ENCODE measurements around the gene PRDM16. TPM values are rescaled to one million over a fixed set of nuclear protein-coding genes. Genes with fewer than 3 reads are reported as not detected.

PRDM16 gene
- total RNA-seq, 4 donors from 2014 or later: 5.9 to 41.7 (median 11.2) TPM

DNA sequence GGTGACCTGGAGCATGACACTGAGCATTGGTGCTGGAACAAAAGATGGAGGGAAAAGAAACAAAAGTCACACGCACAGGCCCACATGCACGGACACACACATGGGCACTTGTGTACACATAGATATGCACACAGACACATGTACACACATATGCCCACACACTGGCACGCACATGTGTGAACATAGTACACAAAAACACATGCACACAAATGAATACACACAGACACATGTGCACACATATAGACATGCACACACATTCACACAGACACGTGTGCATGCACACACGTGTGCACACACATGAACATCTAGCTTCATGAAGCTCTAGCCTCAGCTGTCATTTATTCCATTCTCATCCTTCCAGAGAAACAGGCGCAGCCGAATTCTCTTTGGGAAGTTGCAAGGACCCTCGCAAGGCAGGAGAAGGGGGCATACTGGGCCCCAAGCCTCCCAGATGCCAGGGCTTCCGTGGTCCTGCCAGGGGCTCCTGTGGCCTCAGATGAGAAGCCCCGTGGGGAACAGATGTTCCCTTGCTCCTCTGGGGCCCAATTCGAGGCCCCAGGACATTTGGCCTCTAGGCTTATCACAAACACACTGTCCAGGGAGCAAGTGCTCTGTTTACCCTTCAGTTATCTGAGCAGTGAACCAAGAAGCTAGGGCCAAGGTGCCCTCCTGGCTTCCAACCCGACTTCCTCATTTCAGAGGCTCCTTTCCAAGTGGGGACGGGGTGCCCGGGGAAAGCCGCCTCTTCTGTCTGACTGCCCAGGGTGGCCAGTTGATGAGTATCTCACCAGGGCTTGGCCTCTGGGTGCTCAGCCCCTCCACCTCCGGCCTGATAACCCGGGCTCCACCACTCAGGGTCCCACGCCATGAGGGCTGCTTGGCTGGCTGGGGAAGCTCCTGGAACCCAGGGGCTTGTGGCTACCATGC lies 269.1 kb downstream of the PRDM16 start:
- WGBS, 2 donors: 77 to 80% methylated on average over 17 to 18 of the region's 18 CpGs
- no peaks in the 10 kb centered on the region for H3K27me3 ChIP-seq
- peak overlapping the region in 2 of 4 donors; percentile 54 to 70 for H3K27ac ChIP-seq
- DNase-seq (ENCODE audit: low spot score in 2 of 2): no peak
- peaks cover 0 to 53% (median 3%) of the 10 kb centered on the region in 4 donors for H3K4me1 ChIP-seq
- no peak overlapping the region for H3K4me3 ChIP-seq
- peaks cover 0 to 2% (median 0%) of the 10 kb centered on the region in 3 donors for H3K36me3 ChIP-seq
- H3K9me3 ChIP-seq: peaks cover 0 to 5% (median 0%) of the 10 kb centered on the region in 4 donors
- no peak for TF ChIP-seq EP300 (IDR thresholded peaks at IDR 0.05)

DNA sequence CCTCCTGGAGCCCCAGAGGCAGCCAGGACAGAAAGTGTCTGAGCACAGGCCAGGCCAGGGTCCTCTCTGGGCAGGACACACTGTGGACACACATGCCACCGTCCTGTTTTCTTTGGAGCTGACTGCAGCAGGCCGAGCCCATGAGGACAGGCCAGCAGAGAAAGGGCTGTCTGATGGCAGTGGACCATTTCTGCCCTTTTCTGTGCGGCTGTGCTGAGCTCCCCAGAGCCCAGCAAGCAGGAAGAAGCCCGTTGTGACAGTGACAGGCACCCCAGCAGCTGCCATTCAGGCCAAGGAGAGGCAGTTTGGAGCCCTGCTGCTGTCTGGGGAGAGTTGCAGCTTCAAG lies 269.7 kb downstream of the PRDM16 start:
- Histone ChIP-seq H3K27ac (peak overlapping the region in 2 of 4 donors; percentile 54 to 70), H3K4me1 (peaks cover 0 to 53% (median 3%) of the 10 kb centered on the region in 4 donors)

GRCh38 chr1:3339856-3340255 lies 270.9 kb downstream of the PRDM16 start:
- peaks cover 0 to 23% (median 2%) of the 10 kb centered on the region in 4 donors for H3K9me3 ChIP-seq
- no peak overlapping the region for H3K4me3 ChIP-seq
- peaks cover 0 to 2% (median 0%) of the 10 kb centered on the region in 3 donors for H3K36me3 ChIP-seq
- no peaks in the 10 kb centered on the region for H3K27me3 ChIP-seq
- no peak overlapping the region for H3K27ac ChIP-seq
- H3K4me1 ChIP-seq: peaks cover 0 to 45% (median 5%) of the 10 kb centered on the region in 4 donors
- no peak for TF ChIP-seq EP300 (IDR thresholded peaks at IDR 0.05)
- TF ChIP-seq POLR2A (IDR thresholded peaks at IDR 0.05): no peak
- TF ChIP-seq, protein P1, sequence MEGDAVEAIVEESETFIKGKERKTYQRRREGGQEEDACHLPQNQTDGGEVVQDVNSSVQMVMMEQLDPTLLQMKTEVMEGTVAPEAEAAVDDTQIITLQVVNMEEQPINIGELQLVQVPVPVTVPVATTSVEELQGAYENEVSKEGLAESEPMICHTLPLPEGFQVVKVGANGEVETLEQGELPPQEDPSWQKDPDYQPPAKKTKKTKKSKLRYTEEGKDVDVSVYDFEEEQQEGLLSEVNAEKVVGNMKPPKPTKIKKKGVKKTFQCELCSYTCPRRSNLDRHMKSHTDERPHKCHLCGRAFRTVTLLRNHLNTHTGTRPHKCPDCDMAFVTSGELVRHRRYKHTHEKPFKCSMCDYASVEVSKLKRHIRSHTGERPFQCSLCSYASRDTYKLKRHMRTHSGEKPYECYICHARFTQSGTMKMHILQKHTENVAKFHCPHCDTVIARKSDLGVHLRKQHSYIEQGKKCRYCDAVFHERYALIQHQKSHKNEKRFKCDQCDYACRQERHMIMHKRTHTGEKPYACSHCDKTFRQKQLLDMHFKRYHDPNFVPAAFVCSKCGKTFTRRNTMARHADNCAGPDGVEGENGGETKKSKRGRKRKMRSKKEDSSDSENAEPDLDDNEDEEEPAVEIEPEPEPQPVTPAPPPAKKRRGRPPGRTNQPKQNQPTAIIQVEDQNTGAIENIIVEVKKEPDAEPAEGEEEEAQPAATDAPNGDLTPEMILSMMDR (IDR thresholded peaks at IDR 0.05): no peak
- DNase-seq (ENCODE audit: low spot score in 2 of 2): no peak
- 89 to 90% methylated on average over 11 to 12 of the region's 12 CpGs for WGBS, 2 donors

More for the DNA sequence above, 269.7 kb downstream of the PRDM16 start:
- no peak overlapping the region for H3K4me3 ChIP-seq
- no peaks in the 10 kb centered on the region for H3K27me3 ChIP-seq
- whole genome bisulfite sequencing, 2 donors: 20% methylated on average over 1 of the region's 4 CpGs; no CpG with 5 or more reads in 1 of the 2 donors
- no peak for TF ChIP-seq EP300 (IDR thresholded peaks at IDR 0.05)
- no peak for TF ChIP-seq POLR2A (IDR thresholded peaks at IDR 0.05)
- TF ChIP-seq, protein P1 (IDR thresholded peaks at IDR 0.05): no peak
- peaks cover 0 to 11% (median 0%) of the 10 kb centered on the region in 4 donors for H3K9me3 ChIP-seq
- DNase-seq (ENCODE audit: low spot score in 2 of 2): no peak
- peaks cover 0 to 2% (median 0%) of the 10 kb centered on the region in 3 donors for H3K36me3 ChIP-seq

- H3K27ac ChIP-seq: peak overlapping the region in 1 of 4 donors; percentile 44
- no peaks in the 10 kb centered on the region for H3K27me3 ChIP-seq
- TF ChIP-seq, protein P1 (IDR thresholded peaks at IDR 0.05): no peak
- no peak for TF ChIP-seq POLR2A (IDR thresholded peaks at IDR 0.05)
- TF ChIP-seq EP300 (IDR thresholded peaks at IDR 0.05): no peak
- no peak for DNase-seq (ENCODE audit: low spot score in 2 of 2)
- peaks cover 0 to 2% (median 0%) of the 10 kb centered on the region in 3 donors for H3K36me3 ChIP-seq
- 52 to 56% methylated on average over 17 of the region's 17 CpGs for whole genome bisulfite sequencing, 2 donors
- peaks cover 0 to 45% (median 9%) of the 10 kb centered on the region in 4 donors for H3K4me1 ChIP-seq
- no peak overlapping the region for H3K4me3 ChIP-seq
- peaks cover 0 to 27% (median 2%) of the 10 kb centered on the region in 4 donors for H3K9me3 ChIP-seq
These were observed 271.7 kb downstream of the PRDM16 start for GRCh38 chr1:3340548-3341235.

GRCh38 chr1:3341236-3341994 lies 272.4 kb downstream of the PRDM16 start:
- TF ChIP-seq, protein P1 (IDR thresholded peaks at IDR 0.05): no peak
- TF ChIP-seq POLR2A (IDR thresholded peaks at IDR 0.05): no peak
- no peak for TF ChIP-seq EP300 (IDR thresholded peaks at IDR 0.05)
- H3K27me3 ChIP-seq: no peaks in the 10 kb centered on the region
- WGBS, 2 donors: 88 to 89% methylated on average over 26 of the region's 26 CpGs
- DNase-seq (ENCODE audit: low spot score in 2 of 2): no peak
- H3K4me1 ChIP-seq: peaks cover 0 to 49% (median 13%) of the 10 kb centered on the region in 4 donors
- H3K9me3 ChIP-seq: peaks cover 0 to 27% (median 2%) of the 10 kb centered on the region in 4 donors
- peaks cover 0 to 2% (median 0%) of the 10 kb centered on the region in 3 donors for H3K36me3 ChIP-seq
- H3K27ac ChIP-seq: peak overlapping the region in 1 of 4 donors; percentile 44
- H3K4me3 ChIP-seq: no peak overlapping the region
